ENCODE data around the gene PIP5K1C. TPM values are rescaled to one million over a fixed set of nuclear protein-coding genes. Genes with fewer than 3 reads are reported as not detected.
A peak's percentile ranks its signal among the peaks of the same experiment; 100 is the strongest.

The PIP5K1C gene
- total RNA-seq, 1 experiment from 2014 or later = 35.5 TPM

GRCh38 chr19:3722443-3723109 lies 22.3 kb upstream of the PIP5K1C start:
- no TSS peak for BruUV-seq (replicated peaks)
- intact Hi-C loops (cut with micrococcal nuclease; ENCODE audit: unreplicated experiment) = no loop called here
- CTCF ChIA-PET = no interaction called here

GRCh38 chr19:3721887-3722442 lies 21.7 kb upstream of the PIP5K1C start:
- H3K27me3 ChIP-seq (replicated peaks; ENCODE audit: insufficient read depth, low read depth, low read length, poor library complexity) = peaks cover 21% of the 10 kb centered on the region
- ChIA-PET CTCF (no interaction called here), POLR2A (ENCODE audit: low non-redundant PET) (interaction anchor here (0.7 kb wide), 1 partner anchor 37 kb away, joined by 8 read pairs; no protein-coding TSS in a partner anchor)
- DNase-seq (ENCODE audit: low spot score) = no peak
- BruUV-seq (replicated peaks) = no TSS peak
- H3K9me3 ChIP-seq (ENCODE audit: low read depth, low read length, poor library complexity, severe bottlenecking) = no peaks in the 10 kb centered on the region
- H3K36me3 ChIP-seq (ENCODE audit: insufficient read depth, low read length, poor library complexity, severe bottlenecking) = no peaks in the 10 kb centered on the region
- H3K4me1 ChIP-seq (ENCODE audit: insufficient read depth, low read length, poor library complexity, severe bottlenecking) = peaks cover 4% of the 10 kb centered on the region
- H3K27ac ChIP-seq (ENCODE audit: low read depth, low read length, poor library complexity, severe bottlenecking) = no peak overlapping the region
- intact Hi-C loops (cut with micrococcal nuclease; ENCODE audit: unreplicated experiment) = no loop called here
- TF ChIP-seq CTCF (conservative IDR thresholded peaks at IDR 0.05; ENCODE audit: low read depth, low read length) (no peak), EZH2 (IDR thresholded peaks at IDR 0.05; ENCODE audit: borderline replicate concordance, low read depth, low read length, poor library complexity, severe bottlenecking) (no peak)
- H3K4me3 ChIP-seq (ENCODE audit: low read depth, low read length, poor library complexity, severe bottlenecking) = peak overlapping the region; percentile 10

More at GRCh38 chr19:3722443-3723109, 22.3 kb upstream of the PIP5K1C start:
- peaks cover 4% of the 10 kb centered on the region for H3K4me1 ChIP-seq (ENCODE audit: insufficient read depth, low read length, poor library complexity, severe bottlenecking)
- no peak overlapping the region for H3K27ac ChIP-seq (ENCODE audit: low read depth, low read length, poor library complexity, severe bottlenecking)
- H3K27me3 ChIP-seq (replicated peaks; ENCODE audit: insufficient read depth, low read depth, low read length, poor library complexity) = peaks cover 21% of the 10 kb centered on the region
- DNase-seq (ENCODE audit: low spot score) = no peak
- H3K9me3 ChIP-seq (ENCODE audit: low read depth, low read length, poor library complexity, severe bottlenecking) = no peaks in the 10 kb centered on the region
- no peak for TF ChIP-seq CTCF (conservative IDR thresholded peaks at IDR 0.05; ENCODE audit: low read depth, low read length)
- no peaks in the 10 kb centered on the region for H3K36me3 ChIP-seq (ENCODE audit: insufficient read depth, low read length, poor library complexity, severe bottlenecking)
- H3K4me3 ChIP-seq (ENCODE audit: low read depth, low read length, poor library complexity, severe bottlenecking) = no peak overlapping the region
- POLR2A ChIA-PET (ENCODE audit: low non-redundant PET) = interaction anchor here (0.7 kb wide), 1 partner anchor 36 kb away, joined by 8 read pairs; no protein-coding TSS in a partner anchor

GRCh38 chr19:3721131-3721886 lies 21.0 kb upstream of the PIP5K1C start:
- Histone ChIP-seq H3K4me3 (ENCODE audit: low read depth, low read length, poor library complexity, severe bottlenecking) (peak overlapping the region; percentile 10), H3K9me3 (ENCODE audit: low read depth, low read length, poor library complexity, severe bottlenecking) (no peaks in the 10 kb centered on the region), H3K27me3 (replicated peaks; ENCODE audit: insufficient read depth, low read depth, low read length, poor library complexity) (peaks cover 21% of the 10 kb centered on the region), H3K4me1 (ENCODE audit: insufficient read depth, low read length, poor library complexity, severe bottlenecking) (peaks cover 4% of the 10 kb centered on the region), H3K27ac (ENCODE audit: low read depth, low read length, poor library complexity, severe bottlenecking) (no peak overlapping the region), H3K36me3 (ENCODE audit: insufficient read depth, low read length, poor library complexity, severe bottlenecking) (no peaks in the 10 kb centered on the region)
- POLR2A ChIA-PET (ENCODE audit: low non-redundant PET) = no interaction called here
- CTCF ChIA-PET = no interaction called here
- no peak for TF ChIP-seq EZH2 (IDR thresholded peaks at IDR 0.05; ENCODE audit: borderline replicate concordance, low read depth, low read length, poor library complexity, severe bottlenecking)
- TF ChIP-seq CTCF (conservative IDR thresholded peaks at IDR 0.05; ENCODE audit: low read depth, low read length) = no peak
- intact Hi-C loops (cut with micrococcal nuclease; ENCODE audit: unreplicated experiment) = no loop called here
- BruUV-seq (replicated peaks) = no TSS peak
- peak; percentile 91 for DNase-seq (ENCODE audit: low spot score)
